NT2/D1 (cell line): Measurements from ENCODE around the gene DHRS12.

Experiments
- SUZ12 ChIP-seq: IDR thresholded peaks from 2 replicates; pipeline ENCODE4 v1.6.1; 2011; ENCODE audit not compliant: insufficient read length, insufficient read depth; ENCODE audit errors: extremely low read depth
- YY1 ChIP-seq: IDR thresholded peaks from 2 replicates; pipeline ENCODE4 v1.6.1; 2011; ENCODE audit not compliant: insufficient read length, insufficient read depth
- ZNF274 ChIP-seq: IDR thresholded peaks from 2 replicates; pipeline ENCODE4 v1.6.1; 2011; ENCODE audit warnings: mild to moderate bottlenecking, low read depth, low read length

GRCh38 chr13:51776179-51776578, 27.8 kb downstream of the DHRS12 start:
- no peak for TF ChIP-seq ZNF274
- TF ChIP-seq YY1 = no peak
- TF ChIP-seq SUZ12 = no peak
